Endothelial cell of umbilical vein (primary cell): ENCODE measurements around the gene PIP5K1C.

ENCODE experiments used
- CTCF ChIP-seq, 2 donors: IDR thresholded peaks; 1 replicate in 1 of 2; 2 replicates in 1 of 2; pipeline ENCODE4 v1.5.1; 2011; ENCODE audit warnings: low read length in 2 of 2, mild to moderate bottlenecking in 2 of 2, moderate library complexity in 2 of 2, control low read depth in 1 of 2, inconsistent platforms in 1 of 2, low read depth in 1 of 2; ENCODE audit not compliant: insufficient read depth in 1 of 2; ENCODE audit errors: extremely low read depth in 1 of 2
- FOS ChIP-seq: IDR thresholded peaks from 2 replicates; pipeline ENCODE4 v1.6.1; 2011; ENCODE audit warnings: mild to moderate bottlenecking, low read length, moderate library complexity, borderline replicate concordance; ENCODE audit not compliant: insufficient read depth
- MYC ChIP-seq: IDR thresholded peaks from one replicate; pipeline ENCODE4 v1.6.1; 2011; ENCODE audit warnings: mild to moderate bottlenecking, low read depth, low read length

GRCh38 chr19:3632098-3632497 is 68.2 kb downstream of the PIP5K1C start:
- no peak for TF ChIP-seq FOS
- TF ChIP-seq CTCF (IDR thresholded peaks at IDR 0.05; ENCODE audit: extremely low read depth in 1 of 2, insufficient read depth in 1 of 2, low read depth in 1 of 2, low read length in 2 of 2) = no peak
- no peak for TF ChIP-seq MYC
